ENCODE results near the gene MMP11. TPM values are rescaled to one million over a fixed set of nuclear protein-coding genes. Genes with fewer than 3 reads are reported as not detected.
"Not testable (repeated sequence)": the region's sequence is repeated elsewhere in the genome, so short reads cannot be mapped to it uniquely, and the experiment has no call there.

Gene MMP11, protein sequence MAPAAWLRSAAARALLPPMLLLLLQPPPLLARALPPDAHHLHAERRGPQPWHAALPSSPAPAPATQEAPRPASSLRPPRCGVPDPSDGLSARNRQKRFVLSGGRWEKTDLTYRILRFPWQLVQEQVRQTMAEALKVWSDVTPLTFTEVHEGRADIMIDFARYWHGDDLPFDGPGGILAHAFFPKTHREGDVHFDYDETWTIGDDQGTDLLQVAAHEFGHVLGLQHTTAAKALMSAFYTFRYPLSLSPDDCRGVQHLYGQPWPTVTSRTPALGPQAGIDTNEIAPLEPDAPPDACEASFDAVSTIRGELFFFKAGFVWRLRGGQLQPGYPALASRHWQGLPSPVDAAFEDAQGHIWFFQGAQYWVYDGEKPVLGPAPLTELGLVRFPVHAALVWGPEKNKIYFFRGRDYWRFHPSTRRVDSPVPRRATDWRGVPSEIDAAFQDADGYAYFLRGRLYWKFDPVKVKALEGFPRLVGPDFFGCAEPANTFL
- 9.3 and 12.2 TPM in 2 replicates for polyA plus RNA-seq
- polyA minus RNA-seq = 6.3 and 9.3 TPM in 2 replicates

DNA sequence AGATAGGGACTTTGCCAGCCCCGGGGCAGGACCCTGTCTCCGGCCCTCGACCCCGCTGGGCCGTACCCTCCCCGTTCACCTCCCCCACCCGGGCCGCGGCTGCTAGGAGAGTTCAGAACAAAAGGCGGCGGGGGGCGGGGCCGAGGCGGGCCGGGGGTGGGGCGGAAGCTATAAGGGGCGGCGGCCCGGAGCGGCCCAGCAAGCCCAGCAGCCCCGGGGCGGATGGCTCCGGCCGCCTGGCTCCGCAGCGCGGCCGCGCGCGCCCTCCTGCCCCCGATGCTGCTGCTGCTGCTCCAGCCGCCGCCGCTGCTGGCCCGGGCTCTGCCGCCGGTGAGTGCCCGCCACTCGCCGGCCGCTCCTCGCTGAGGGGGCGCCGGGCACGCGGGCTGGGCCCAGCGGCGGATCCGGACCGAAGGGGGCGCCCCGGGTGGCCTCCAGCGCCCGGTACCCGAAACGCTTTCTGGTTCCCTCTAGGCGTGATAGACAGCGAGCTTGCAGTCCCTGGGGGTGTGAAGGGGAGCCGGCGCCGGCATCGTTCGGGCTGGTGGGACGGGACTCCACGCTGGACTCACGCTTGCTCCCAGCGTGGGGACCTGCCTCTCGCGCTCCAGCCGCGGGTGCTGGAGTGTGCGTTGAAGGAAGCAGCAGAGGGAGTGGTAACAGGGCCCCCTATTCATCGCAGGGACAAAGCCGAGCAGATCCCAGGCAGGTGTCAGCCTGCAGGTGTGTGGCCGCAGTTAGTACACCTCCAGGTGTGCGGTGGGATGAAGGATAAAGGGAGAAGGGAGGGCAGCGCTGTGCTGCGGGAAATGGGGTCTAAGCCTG lies at the start of gene MMP11:
Gene MMP11 (plus strand): TSS at position 201 of the 825 bp plus-strand sequence. CDS start 22 bp downstream, at position 223.
- Histone ChIP-seq H3K4me3 (ENCODE audit: low read length) (peak within 1 kb of the TSS; percentile 60), H3F3A (ENCODE audit: insufficient read depth, low read length, poor library complexity, severe bottlenecking) (no peaks in the 10 kb centered on the region), H2AFZ (ENCODE audit: low read depth, low read length) (no peak within 1 kb of the TSS), H3K27ac (ENCODE audit: low read length) (no peak within 1 kb of the TSS), H3K36me3 (ENCODE audit: insufficient read depth, low read length) (no peaks in the 10 kb centered on the region), H3K9ac (ENCODE audit: low read length) (peak within 1 kb of the TSS; percentile 58), H3K4me2 (ENCODE audit: low read length) (no peak within 1 kb of the TSS), H3K9me2 (ENCODE audit: insufficient read depth, low read length) (no peaks in the 10 kb centered on the region), H3K79me2 (replicated peaks; ENCODE audit: insufficient read depth, low read length) (no peaks in the 10 kb centered on the region), H3K27me3 (ENCODE audit: insufficient read depth, low read depth, low read length) (peaks cover 9% of the 10 kb centered on the region), H4K20me1 (ENCODE audit: insufficient read depth) (no peaks in the 10 kb centered on the region), H3K9me3 (ENCODE audit: low read length) (no peaks in the 10 kb centered on the region)
- no peak for TF ChIP-seq SMC3 (conservative IDR thresholded peaks at IDR 0.05; ENCODE audit: poor library complexity)
- TF ChIP-seq TAF1 (IDR thresholded peaks at IDR 0.05; ENCODE audit: low read depth) = no peak
- TF ChIP-seq EP300 (conservative IDR thresholded peaks at IDR 0.05; ENCODE audit: poor library complexity, severe bottlenecking) = no peak
- TF ChIP-seq RAD21 (conservative IDR thresholded peaks at IDR 0.05) = no peak
- no peak for TF ChIP-seq EZH2 (IDR thresholded peaks at IDR 0.05; ENCODE audit: borderline replicate concordance, insufficient read depth, low read length, poor library complexity, severe bottlenecking)
- TF ChIP-seq, protein P1, sequence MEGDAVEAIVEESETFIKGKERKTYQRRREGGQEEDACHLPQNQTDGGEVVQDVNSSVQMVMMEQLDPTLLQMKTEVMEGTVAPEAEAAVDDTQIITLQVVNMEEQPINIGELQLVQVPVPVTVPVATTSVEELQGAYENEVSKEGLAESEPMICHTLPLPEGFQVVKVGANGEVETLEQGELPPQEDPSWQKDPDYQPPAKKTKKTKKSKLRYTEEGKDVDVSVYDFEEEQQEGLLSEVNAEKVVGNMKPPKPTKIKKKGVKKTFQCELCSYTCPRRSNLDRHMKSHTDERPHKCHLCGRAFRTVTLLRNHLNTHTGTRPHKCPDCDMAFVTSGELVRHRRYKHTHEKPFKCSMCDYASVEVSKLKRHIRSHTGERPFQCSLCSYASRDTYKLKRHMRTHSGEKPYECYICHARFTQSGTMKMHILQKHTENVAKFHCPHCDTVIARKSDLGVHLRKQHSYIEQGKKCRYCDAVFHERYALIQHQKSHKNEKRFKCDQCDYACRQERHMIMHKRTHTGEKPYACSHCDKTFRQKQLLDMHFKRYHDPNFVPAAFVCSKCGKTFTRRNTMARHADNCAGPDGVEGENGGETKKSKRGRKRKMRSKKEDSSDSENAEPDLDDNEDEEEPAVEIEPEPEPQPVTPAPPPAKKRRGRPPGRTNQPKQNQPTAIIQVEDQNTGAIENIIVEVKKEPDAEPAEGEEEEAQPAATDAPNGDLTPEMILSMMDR (IDR thresholded peaks at IDR 0.05; ENCODE audit: poor library complexity, severe bottlenecking) = no peak
- no peak for TF ChIP-seq POLR2AphosphoS5 (IDR thresholded peaks at IDR 0.05)
- TF ChIP-seq MXI1 (conservative IDR thresholded peaks at IDR 0.05; ENCODE audit: poor library complexity, severe bottlenecking) = no peak

DNA sequence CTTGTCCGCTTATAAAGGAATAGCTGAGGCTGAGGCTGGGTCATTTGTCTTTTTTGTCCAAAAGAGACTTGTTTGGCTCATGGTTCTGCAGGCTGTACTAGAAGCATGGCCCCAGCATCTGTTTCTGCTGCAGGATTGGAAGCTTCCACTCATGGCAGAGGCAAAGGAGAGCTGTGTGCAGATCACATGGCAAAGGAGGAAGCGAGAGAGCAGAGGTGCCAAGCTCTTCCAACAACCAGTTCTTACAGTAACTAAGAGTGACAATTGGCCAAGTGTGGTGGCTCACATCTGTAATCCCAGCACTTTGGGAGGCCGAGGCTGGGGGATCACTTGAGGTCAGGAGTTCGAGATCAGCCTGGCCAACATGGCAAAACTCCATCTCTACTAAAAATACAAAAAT lies 44.5 kb upstream of the MMP11 start:
- not testable (repeated sequence) for H3K27ac ChIP-seq (ENCODE audit: low read length); H3K79me2 ChIP-seq (replicated peaks; ENCODE audit: insufficient read depth, low read length); H4K20me1 ChIP-seq (ENCODE audit: insufficient read depth); H3K27me3 ChIP-seq (ENCODE audit: insufficient read depth, low read depth, low read length); H3F3A ChIP-seq (ENCODE audit: insufficient read depth, low read length, poor library complexity, severe bottlenecking); H3K4me3 ChIP-seq (ENCODE audit: low read length); H3K9ac ChIP-seq (ENCODE audit: low read length); H3K9me3 ChIP-seq (ENCODE audit: low read length); H3K36me3 ChIP-seq (ENCODE audit: insufficient read depth, low read length); H3K9me2 ChIP-seq (ENCODE audit: insufficient read depth, low read length); H3K4me2 ChIP-seq (ENCODE audit: low read length); H2AFZ ChIP-seq (ENCODE audit: low read depth, low read length)

DNA sequence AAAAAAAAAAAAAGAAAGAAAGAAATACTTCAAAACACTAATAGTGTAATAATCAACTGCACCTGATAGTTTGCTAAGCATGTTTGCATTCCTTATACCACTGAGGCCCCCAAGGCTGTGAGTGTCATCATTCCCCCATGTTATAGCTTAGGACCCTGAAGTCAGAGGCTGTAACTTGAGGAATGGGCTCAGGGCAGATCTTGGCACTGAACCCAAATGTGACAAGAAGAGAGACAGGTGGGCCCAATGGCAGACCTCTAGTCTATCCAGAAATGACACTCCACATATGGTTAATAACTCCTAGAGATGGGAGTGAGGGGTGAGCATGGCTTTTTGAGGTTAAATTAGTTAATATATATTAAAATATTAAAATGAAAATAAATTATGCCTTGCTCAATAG lies 35.0 kb upstream of the MMP11 start:
- Histone ChIP-seq H3K36me3 (ENCODE audit: insufficient read depth, low read length) (no peaks in the 10 kb centered on the region), H3K9ac (ENCODE audit: low read length) (no peak overlapping the region), H3K9me2 (ENCODE audit: insufficient read depth, low read length) (no peaks in the 10 kb centered on the region), H4K20me1 (ENCODE audit: insufficient read depth) (no peaks in the 10 kb centered on the region), H3K27ac (ENCODE audit: low read length) (no peak overlapping the region), H3K4me3 (ENCODE audit: low read length) (no peak overlapping the region), H2AFZ (ENCODE audit: low read depth, low read length) (no peak overlapping the region), H3K9me3 (ENCODE audit: low read length) (no peaks in the 10 kb centered on the region), H3K4me2 (ENCODE audit: low read length) (no peak overlapping the region), H3K79me2 (replicated peaks; ENCODE audit: insufficient read depth, low read length) (no peaks in the 10 kb centered on the region), H3K27me3 (ENCODE audit: insufficient read depth, low read depth, low read length) (no peaks in the 10 kb centered on the region), H3F3A (ENCODE audit: insufficient read depth, low read length, poor library complexity, severe bottlenecking) (no peaks in the 10 kb centered on the region)
- no peak for TF ChIP-seq TAF1 (IDR thresholded peaks at IDR 0.05; ENCODE audit: low read depth)

Data from neural cell (in vitro differentiated cells).